ENCODE results near the gene SMIM24. TPM values are rescaled to one million over a fixed set of nuclear protein-coding genes. Genes with fewer than 3 reads are reported as not detected.

The SMIM24 gene
- total RNA-seq, 6 experiments from 2014 or later = 2.1 to 38.1 (median 6.6) TPM; not detected in 1

GRCh38 chr19:3522421-3523360, 42.4 kb upstream of the SMIM24 start:
- Histone ChIP-seq H3K4me3 (no peak overlapping the region), H3K27me3 (no peaks in the 10 kb centered on the region), H3K27ac (no peak overlapping the region), H3K9me3 (no peaks in the 10 kb centered on the region), H3K4me1 (peaks cover 0 to 23% (median 5%) of the 10 kb centered on the region in 4 donors), H3K36me3 (peaks cover 5 to 36% (median 11%) of the 10 kb centered on the region in 4 donors)
- no peak for TF ChIP-seq POLR2A (IDR thresholded peaks at IDR 0.05)
- TF ChIP-seq CTCF (IDR thresholded peaks at IDR 0.05) = no peak
- WGBS (ENCODE audit: insufficient coverage, low coverage, low lambda C conversion rate, missing lambda C conversion rate) = 100% methylated on average over 1 of the region's 40 CpGs
- peak in 1 of 3 donors; percentile 23 for DNase-seq
- ATAC-seq = no peak
- intact Hi-C loops (cut with DNase I) = no loop called here

GRCh38 chr19:3521104-3521445, 40.8 kb upstream of the SMIM24 start:
- Histone ChIP-seq H3K27ac (no peak overlapping the region), H3K4me3 (no peak overlapping the region), H3K9me3 (no peaks in the 10 kb centered on the region), H3K4me1 (peaks cover 0 to 38% (median 13%) of the 10 kb centered on the region in 4 donors), H3K36me3 (peaks cover under 1 to 20% (median 4%) of the 10 kb centered on the region in 4 donors), H3K27me3 (no peaks in the 10 kb centered on the region)
- intact Hi-C loops (cut with DNase I) = no loop called here
- 52% methylated on average over 5 of the region's 7 CpGs for WGBS (ENCODE audit: insufficient coverage, low coverage, low lambda C conversion rate, missing lambda C conversion rate)
- ATAC-seq = no peak
- TF ChIP-seq POLR2A (IDR thresholded peaks at IDR 0.05) (no peak), CTCF (IDR thresholded peaks at IDR 0.05) (no peak)
- no peak for DNase-seq

GRCh38 chr19:3520166-3521103, 40.1 kb upstream of the SMIM24 start:
- no peak for ATAC-seq
- peaks cover 0 to 41% (median 14%) of the 10 kb centered on the region in 4 donors for H3K4me1 ChIP-seq
- TF ChIP-seq CTCF (IDR thresholded peaks at IDR 0.05) (no peak), POLR2A (IDR thresholded peaks at IDR 0.05) (no peak)

GRCh38 chr19:3519126-3519525, 38.8 kb upstream of the SMIM24 start:
- WGBS (ENCODE audit: insufficient coverage, low coverage, low lambda C conversion rate, missing lambda C conversion rate) = 60% methylated on average over 2 of the region's 18 CpGs
- intact Hi-C loops (cut with DNase I) = no loop called here
- no peak for ATAC-seq
- peaks cover 0 to 13% (median 0%) of the 10 kb centered on the region in 4 donors for H3K36me3 ChIP-seq
- peak in 1 of 3 donors; percentile 18 for DNase-seq
- H3K27me3 ChIP-seq = no peaks in the 10 kb centered on the region
- no peaks in the 10 kb centered on the region for H3K9me3 ChIP-seq
- H3K27ac ChIP-seq = no peak overlapping the region
- peaks cover 0 to 38% (median 14%) of the 10 kb centered on the region in 4 donors for H3K4me1 ChIP-seq
- H3K4me3 ChIP-seq = no peak overlapping the region
- no peak for TF ChIP-seq CTCF (IDR thresholded peaks at IDR 0.05)
- no peak for TF ChIP-seq POLR2A (IDR thresholded peaks at IDR 0.05)

More at GRCh38 chr19:3520166-3521103, 40.1 kb upstream of the SMIM24 start:
- H3K9me3 ChIP-seq = no peaks in the 10 kb centered on the region
- H3K27ac ChIP-seq = no peak overlapping the region
- intact Hi-C loops (cut with DNase I) = no loop called here
- no peak overlapping the region for H3K4me3 ChIP-seq
- 70% methylated on average over 4 of the region's 37 CpGs for WGBS (ENCODE audit: insufficient coverage, low coverage, low lambda C conversion rate, missing lambda C conversion rate)
- DNase-seq = peak in 1 of 3 donors; percentile 23
- H3K36me3 ChIP-seq = peaks cover 0 to 14% (median 0%) of the 10 kb centered on the region in 4 donors
- H3K27me3 ChIP-seq = no peaks in the 10 kb centered on the region

Data from right lobe of liver (tissue), 6 donors.